ENCODE data around the gene ACP5.
"Not testable (repeated sequence)": the region's sequence is repeated elsewhere in the genome, so short reads cannot be mapped to it uniquely, and the experiment has no call there.

Gene ACP5

GRCh38 chr19:11577451-11578257 is at the start of gene ACP5:
Gene ACP5 (minus strand): TSS chr19:11577645. CDS start chr19:11577317, 328 bp downstream.
- DNase-seq (ENCODE audit: low read depth in 2 of 2): no peak

- DNase-seq (ENCODE audit: low read depth in 2 of 2): no peak
Observed at GRCh38 chr19:11626252-11626651, 48.8 kb upstream of the ACP5 start.

- DNase-seq (ENCODE audit: low read depth in 2 of 2): no peak
Observed at GRCh38 chr19:11624069-11624463, 46.6 kb upstream of the ACP5 start.

- not testable (repeated sequence) for DNase-seq (ENCODE audit: low read depth in 2 of 2)
Observed at GRCh38 chr19:11622401-11622800, 45.0 kb upstream of the ACP5 start.

- no peak for DNase-seq (ENCODE audit: low read depth in 2 of 2)
Observed at GRCh38 chr19:11620553-11620952, 43.1 kb upstream of the ACP5 start.

- no peak for DNase-seq (ENCODE audit: low read depth in 2 of 2)
Observed at GRCh38 chr19:11617180-11618062, 40.0 kb upstream of the ACP5 start.

GRCh38 chr19:11612816-11613511 is 35.5 kb upstream of the ACP5 start:
- no peak for DNase-seq (ENCODE audit: low read depth in 2 of 2)

GRCh38 chr19:11611730-11612129 is 34.3 kb upstream of the ACP5 start:
- no peak for DNase-seq (ENCODE audit: low read depth in 2 of 2)

- no peak for DNase-seq (ENCODE audit: low read depth in 2 of 2)
Observed at GRCh38 chr19:11606484-11606883, 29.0 kb upstream of the ACP5 start.

GRCh38 chr19:11599704-11600103 is 22.3 kb upstream of the ACP5 start:
- DNase-seq (ENCODE audit: low read depth in 2 of 2): not testable (repeated sequence)

GRCh38 chr19:11598746-11599145 is 21.3 kb upstream of the ACP5 start:
- no peak for DNase-seq (ENCODE audit: low read depth in 2 of 2)

- no peak for DNase-seq (ENCODE audit: low read depth in 2 of 2)
Observed at GRCh38 chr19:11598103-11598483, 20.6 kb upstream of the ACP5 start.

- DNase-seq (ENCODE audit: low read depth in 2 of 2): peak; percentile 88 to 95
Observed at GRCh38 chr19:11597202-11598102, 20.0 kb upstream of the ACP5 start, which contains the start of gene ZNF627. Gene ZNF627 (plus strand): TSS chr19:11597483. CDS start chr19:11597628, 145 bp downstream.

GRCh38 chr19:11596156-11596555 is 18.7 kb upstream of the ACP5 start:
- no peak for DNase-seq (ENCODE audit: low read depth in 2 of 2)

GRCh38 chr19:11594084-11594483 is 16.6 kb upstream of the ACP5 start:
- DNase-seq (ENCODE audit: low read depth in 2 of 2): no peak

GRCh38 chr19:11587975-11588631 is 10.7 kb upstream of the ACP5 start:
- no peak for DNase-seq (ENCODE audit: low read depth in 2 of 2)

- peak; percentile 70 to 77 for DNase-seq (ENCODE audit: low read depth in 2 of 2)
Observed at GRCh38 chr19:11587302-11587974, 10.0 kb upstream of the ACP5 start.

GRCh38 chr19:11586331-11586730 is 8.9 kb upstream of the ACP5 start:
- DNase-seq (ENCODE audit: low read depth in 2 of 2): no peak

- peak in 1 of 2 donors; percentile 11 for DNase-seq (ENCODE audit: low read depth in 2 of 2)
Observed at GRCh38 chr19:11581740-11582139, 4.3 kb upstream of the ACP5 start.

GRCh38 chr19:11580116-11580515 is 2.7 kb upstream of the ACP5 start:
- DNase-seq (ENCODE audit: low read depth in 2 of 2): no peak
